D721Med (cell line): ENCODE measurements around the gene ARHGAP44.

Source experiments
- DNase-seq: peaks from one replicate; pipeline ENCODE4 v3.0.0; 2011; ENCODE audit warnings: low spot score; ENCODE audit not compliant: insufficient read length
- FAIRE-seq: peaks from 2 replicates; lab custom pipeline; 2011; peaks lifted over from hg19 to GRCh38; lab: Jason Lieb, UNC
- CTCF ChIP-seq: IDR thresholded peaks from 2 replicates; pipeline ENCODE4 v1.5.1; 2012; ENCODE audit warnings: mild to moderate bottlenecking, control low read depth; ENCODE audit not compliant: insufficient read depth; ENCODE audit errors: missing control alignments

The ARHGAP44 gene

DNA sequence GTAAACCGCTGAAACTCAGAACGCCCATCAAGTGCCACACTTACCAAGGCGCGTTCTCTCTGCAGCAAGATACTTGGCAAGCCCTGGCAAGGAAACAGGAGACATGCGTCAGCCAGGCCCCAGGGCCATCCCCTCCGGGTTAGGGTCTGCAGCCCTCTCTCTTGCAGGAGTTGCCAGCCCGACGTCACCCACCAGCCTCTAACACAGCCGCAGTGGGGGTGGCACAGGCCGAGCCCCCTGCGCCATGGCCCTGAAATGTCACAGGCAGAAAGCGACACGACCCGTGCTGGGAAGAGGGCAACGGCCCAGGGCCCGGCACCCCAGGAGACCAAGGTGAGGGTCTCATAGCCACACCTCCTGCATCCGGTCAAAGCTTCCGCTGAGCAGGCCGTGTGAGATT lies 206.6 kb downstream of the ARHGAP44 start:
- DNase-seq (no peak), FAIRE-seq (no peak)
- no peak for TF ChIP-seq CTCF

- no peak for FAIRE-seq
- TF ChIP-seq CTCF = no peak
- no peak for DNase-seq
These were observed 207.1 kb downstream of the ARHGAP44 start for GRCh38 chr17:12996357-12996756.

- no peak for TF ChIP-seq CTCF
- FAIRE-seq (no peak), DNase-seq (no peak)
These were observed 207.6 kb downstream of the ARHGAP44 start for GRCh38 chr17:12996941-12997340.

DNA sequence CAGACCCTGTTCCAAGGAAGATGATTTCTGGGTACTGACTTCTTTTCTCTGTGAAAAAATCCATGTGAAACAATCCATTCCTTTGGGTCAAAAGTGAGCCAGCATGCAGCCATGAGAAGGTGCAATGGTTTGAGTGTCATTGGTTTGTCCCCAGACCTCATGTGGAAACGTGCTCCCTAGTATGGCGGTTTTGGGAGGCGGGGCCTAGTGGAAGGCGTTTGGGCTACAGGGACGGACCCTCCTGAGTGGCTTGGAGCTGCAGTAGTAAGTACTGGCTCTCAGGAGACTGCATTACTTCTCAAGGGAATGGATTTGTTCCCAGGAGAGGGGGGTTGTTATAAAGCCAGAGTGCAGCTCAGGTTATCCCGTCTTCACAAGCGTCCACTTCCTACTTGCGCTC lies 209.2 kb downstream of the ARHGAP44 start:
- no peak for DNase-seq
- FAIRE-seq = no peak
- no peak for TF ChIP-seq CTCF

DNA sequence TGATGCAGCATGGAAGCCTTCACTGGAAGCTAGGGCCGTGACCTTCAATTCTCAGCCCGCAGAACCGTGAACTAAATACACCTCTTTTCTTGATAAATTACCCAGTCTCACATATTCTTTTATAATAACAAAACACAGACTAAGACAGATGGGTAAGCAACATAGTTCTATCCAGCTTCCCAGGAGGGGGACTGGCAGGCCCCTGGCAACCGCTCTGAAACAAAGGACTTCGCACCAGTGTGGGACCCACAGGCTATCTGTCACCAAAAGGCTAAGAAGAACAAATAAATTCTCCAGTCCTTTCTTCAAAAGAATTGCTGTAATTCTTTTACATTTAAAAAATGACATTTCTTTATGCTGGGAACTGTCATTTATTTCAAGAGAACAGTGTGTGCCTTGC lies 209.6 kb downstream of the ARHGAP44 start:
- FAIRE-seq = no peak
- TF ChIP-seq CTCF = no peak
- DNase-seq = no peak

DNA sequence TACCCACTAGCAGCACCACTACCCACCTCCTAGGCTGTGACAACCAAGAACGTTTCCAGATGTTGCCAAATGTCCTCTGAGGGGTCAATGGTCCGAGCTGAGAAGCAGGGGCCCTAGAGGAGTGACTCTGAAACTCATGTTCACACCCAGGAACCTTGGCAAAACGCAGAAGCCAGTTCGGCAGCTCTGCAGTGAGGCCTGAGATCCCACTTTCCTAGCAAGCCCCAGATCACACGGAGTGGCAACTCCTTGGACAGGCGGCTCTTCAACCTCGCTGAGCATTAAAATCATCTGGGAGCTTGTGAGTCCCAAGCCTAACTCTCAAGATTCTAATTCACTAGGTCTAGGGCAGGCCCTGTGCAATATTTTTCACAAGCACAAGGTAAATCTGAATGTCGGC lies 211.3 kb downstream of the ARHGAP44 start:
- no peak for FAIRE-seq
- no peak for TF ChIP-seq CTCF
- no peak for DNase-seq

GRCh38 chr17:13001991-13002615 lies 212.8 kb downstream of the ARHGAP44 start:
- no peak for DNase-seq
- FAIRE-seq = no peak
- TF ChIP-seq CTCF = no peak
